KOPT-K1 (cell line): Measurements from ENCODE around the gene BABAM2.

Experiments
- H3K27ac ChIP-seq: fragments of 200-600 bp; sonication (generic); 2 replicates; pipeline ENCODE4 v1.5.1; 2016; ENCODE audit warnings: antibody characterized with exemption, mild to moderate bottlenecking, low read depth, low read length; ENCODE audit not compliant: poor library complexity, severe bottlenecking
- H3K36me3 ChIP-seq: fragments of 200-600 bp; sonication (generic); 2 replicates; pipeline ENCODE4 v1.5.1; 2017; ENCODE audit warnings: antibody characterized with exemption, mild to moderate bottlenecking, low read length, moderate library complexity; ENCODE audit not compliant: insufficient read depth
- H3K9me3 ChIP-seq: fragments of 200-600 bp; sonication (generic); 2 replicates; pipeline ENCODE4 v1.5.1; 2017; ENCODE audit warnings: antibody characterized with exemption, low read length, mild to moderate bottlenecking; ENCODE audit not compliant: insufficient read depth, poor library complexity, severe bottlenecking

BABAM2 gene

GRCh38 chr2:28381225-28382180 is 491.0 kb downstream of the BABAM2 start:
- H3K36me3 ChIP-seq = no peaks in the 10 kb centered on the region
- H3K9me3 ChIP-seq = no peaks in the 10 kb centered on the region
- H3K27ac ChIP-seq = no peak overlapping the region

GRCh38 chr2:28382755-28383154 is 492.2 kb downstream of the BABAM2 start:
- H3K27ac ChIP-seq = no peak overlapping the region
- no peaks in the 10 kb centered on the region for H3K36me3 ChIP-seq
- H3K9me3 ChIP-seq = no peaks in the 10 kb centered on the region

DNA sequence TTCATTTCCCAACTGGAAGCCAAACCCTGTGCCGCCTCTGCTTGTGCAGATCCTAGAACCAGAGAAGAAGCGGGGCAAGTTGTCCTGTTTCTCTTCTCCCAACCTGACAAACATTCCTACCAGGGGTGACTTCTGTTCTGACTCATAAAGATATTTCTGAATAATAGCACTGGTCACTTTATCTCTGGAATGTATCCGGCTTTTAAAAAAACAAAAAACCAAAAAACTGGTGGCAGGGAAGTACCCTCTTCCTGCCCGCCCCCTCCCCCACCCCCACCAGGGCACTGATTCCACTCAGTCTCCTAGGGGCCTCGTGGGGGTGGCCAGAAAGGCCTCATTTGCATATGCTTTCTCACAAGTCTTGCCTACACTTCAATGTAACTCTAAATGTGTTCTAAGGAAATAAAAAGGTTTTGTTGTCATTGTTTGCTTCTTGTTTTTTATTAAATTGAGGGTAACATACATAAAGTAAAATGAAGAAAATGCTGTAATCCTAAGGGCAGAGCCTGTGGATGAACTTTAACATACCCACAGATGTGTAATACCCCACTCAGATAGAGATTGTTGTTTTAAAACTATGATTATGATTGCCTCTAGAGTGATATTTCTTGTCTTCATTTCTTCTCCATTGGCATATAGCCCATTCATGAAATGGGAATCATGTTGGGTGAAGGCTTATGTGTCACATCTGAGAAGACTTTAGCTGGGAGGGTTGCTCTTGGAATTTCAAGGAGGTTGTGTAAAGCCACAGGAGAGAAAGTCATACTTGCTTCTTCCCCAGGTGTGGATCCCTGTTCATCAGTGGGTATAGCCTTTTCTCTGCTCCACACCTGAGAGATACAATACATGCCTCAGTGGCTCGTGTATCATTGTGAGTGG is 496.8 kb downstream of the BABAM2 start:
- no peak overlapping the region for H3K27ac ChIP-seq
- H3K36me3 ChIP-seq = no peaks in the 10 kb centered on the region
- no peaks in the 10 kb centered on the region for H3K9me3 ChIP-seq
